H1 (cell line): ENCODE measurements around the gene SYTL1.

ENCODE experiments used
- CREB1 ChIP-seq: IDR thresholded peaks from 2 replicates; pipeline ENCODE4 v1.6.1; 2012; ENCODE audit warnings: inconsistent platforms
- EP300 ChIP-seq, 2 experiments: IDR thresholded peaks; 1 replicate in 1 of 2; 2 replicates in 1 of 2; pipeline ENCODE4 v1.6.1; 2011 to 2012; ENCODE audit warnings: low read depth in 2 of 2, low read length in 2 of 2, mild to moderate bottlenecking in 2 of 2, borderline replicate concordance in 1 of 2, inconsistent platforms in 1 of 2, moderate library complexity in 1 of 2
- HDAC2 ChIP-seq, 2 experiments: fragments of 300-600 bp in 1 of 2; sonication (generic) in 1 of 2; IDR thresholded peaks; 2 replicates each; pipeline ENCODE4 v1.6.1; 2011 to 2012; ENCODE audit warnings: low read depth in 2 of 2, low read length in 2 of 2, mild to moderate bottlenecking in 2 of 2, moderate library complexity in 2 of 2, borderline replicate concordance in 1 of 2, inconsistent platforms in 1 of 2
- NANOG ChIP-seq: IDR thresholded peaks from 2 replicates; pipeline ENCODE4 v1.6.1; 2011; ENCODE audit warnings: low read length, low read depth, mild to moderate bottlenecking, inconsistent platforms; ENCODE audit not compliant: insufficient read depth, poor library complexity, severe bottlenecking
- POLR2A ChIP-seq, 2 experiments: IDR thresholded peaks; 1 replicate in 1 of 2; 2 replicates in 1 of 2; pipeline ENCODE4 v1.6.1; 2011; ENCODE audit warnings: low read depth in 2 of 2, low read length in 2 of 2, mild to moderate bottlenecking in 2 of 2; ENCODE audit errors: control extremely low read depth in 1 of 2
- RAD21 ChIP-seq, 2 experiments: IDR thresholded peaks in 1 of 2; conservative IDR thresholded peaks in 1 of 2; 2 replicates each; pipeline ENCODE4 v1.6.1; 2011; ENCODE audit warnings: low read depth in 2 of 2, low read length in 2 of 2, improper control_type of control experiment in 1 of 2, inconsistent platforms in 1 of 2, mild to moderate bottlenecking in 1 of 2, moderate library complexity in 1 of 2
- SIX5 ChIP-seq: IDR thresholded peaks from 2 replicates; pipeline ENCODE4 v1.6.1; 2011; ENCODE audit warnings: mild to moderate bottlenecking, low read depth, low read length
- SP1 ChIP-seq: IDR thresholded peaks from 2 replicates; pipeline ENCODE4 v1.6.1; 2011; ENCODE audit warnings: low read depth, low read length
- TAF1 ChIP-seq: IDR thresholded peaks from 2 replicates; pipeline ENCODE4 v1.6.1; 2011; ENCODE audit warnings: mild to moderate bottlenecking, low read depth, low read length
- TCF12 ChIP-seq: IDR thresholded peaks from 2 replicates; pipeline ENCODE4 v1.6.1; 2011; ENCODE audit warnings: low read depth, mild to moderate bottlenecking, low read length
- ZNF274 ChIP-seq: IDR thresholded peaks from 2 replicates; pipeline ENCODE4 v1.7.0; 2012; ENCODE audit warnings: low read length, borderline replicate concordance; ENCODE audit errors: extremely low read depth
- TF ChIP-seq, protein P1 (sequence below): IDR thresholded peaks from 2 replicates; pipeline ENCODE4 v1.6.1; 2011; ENCODE audit warnings: low read depth, mild to moderate bottlenecking, low read length; ENCODE audit not compliant: insufficient read depth
- TF ChIP-seq, protein P2 (sequence below), 3 experiments: IDR thresholded peaks; 1 replicate in 2 of 3; 2 replicates in 1 of 3; pipeline versions ENCODE4 v1.5.1 to v1.6.1; 2011; ENCODE audit warnings: low read length in 3 of 3, mild to moderate bottlenecking in 3 of 3, inconsistent platforms in 2 of 3, low read depth in 1 of 3, moderate library complexity in 1 of 3; ENCODE audit not compliant: insufficient read depth in 1 of 3; ENCODE audit errors: control extremely low read depth in 1 of 3

DNA sequence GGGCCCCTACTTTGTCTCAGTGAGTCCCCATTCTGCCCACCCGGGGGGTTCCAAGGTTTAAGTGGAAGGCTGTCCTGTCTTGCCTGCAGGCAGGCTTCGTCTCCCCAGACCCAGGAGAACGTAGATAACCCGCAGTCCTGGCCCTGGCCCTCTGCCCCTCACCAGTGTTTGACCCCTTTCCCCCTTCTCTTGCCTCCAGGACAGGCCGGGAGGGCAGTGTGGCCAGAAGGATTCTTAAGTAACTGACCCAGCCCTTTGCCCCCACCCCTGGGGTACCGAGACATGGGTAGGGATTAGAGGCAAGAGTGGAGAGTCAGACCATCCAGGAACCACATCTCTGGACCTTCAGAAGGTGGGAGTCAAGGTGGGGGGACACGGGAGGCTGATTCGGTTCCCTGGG, 11.0 kb upstream of the SYTL1 start:
- TF ChIP-seq, protein P1, sequence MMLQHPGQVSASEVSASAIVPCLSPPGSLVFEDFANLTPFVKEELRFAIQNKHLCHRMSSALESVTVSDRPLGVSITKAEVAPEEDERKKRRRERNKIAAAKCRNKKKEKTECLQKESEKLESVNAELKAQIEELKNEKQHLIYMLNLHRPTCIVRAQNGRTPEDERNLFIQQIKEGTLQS: no peak
- no peak for TF ChIP-seq RAD21 (IDR thresholded peaks at IDR 0.05 in 1 of 2, conservative IDR thresholded peaks at IDR 0.05 in 1 of 2; ENCODE audit: low read depth in 2 of 2, low read length in 2 of 2)
- TF ChIP-seq HDAC2 (IDR thresholded peaks at IDR 0.05; ENCODE audit: borderline replicate concordance in 1 of 2, low read depth in 2 of 2, low read length in 2 of 2): no peak
- TF ChIP-seq, protein P2, sequence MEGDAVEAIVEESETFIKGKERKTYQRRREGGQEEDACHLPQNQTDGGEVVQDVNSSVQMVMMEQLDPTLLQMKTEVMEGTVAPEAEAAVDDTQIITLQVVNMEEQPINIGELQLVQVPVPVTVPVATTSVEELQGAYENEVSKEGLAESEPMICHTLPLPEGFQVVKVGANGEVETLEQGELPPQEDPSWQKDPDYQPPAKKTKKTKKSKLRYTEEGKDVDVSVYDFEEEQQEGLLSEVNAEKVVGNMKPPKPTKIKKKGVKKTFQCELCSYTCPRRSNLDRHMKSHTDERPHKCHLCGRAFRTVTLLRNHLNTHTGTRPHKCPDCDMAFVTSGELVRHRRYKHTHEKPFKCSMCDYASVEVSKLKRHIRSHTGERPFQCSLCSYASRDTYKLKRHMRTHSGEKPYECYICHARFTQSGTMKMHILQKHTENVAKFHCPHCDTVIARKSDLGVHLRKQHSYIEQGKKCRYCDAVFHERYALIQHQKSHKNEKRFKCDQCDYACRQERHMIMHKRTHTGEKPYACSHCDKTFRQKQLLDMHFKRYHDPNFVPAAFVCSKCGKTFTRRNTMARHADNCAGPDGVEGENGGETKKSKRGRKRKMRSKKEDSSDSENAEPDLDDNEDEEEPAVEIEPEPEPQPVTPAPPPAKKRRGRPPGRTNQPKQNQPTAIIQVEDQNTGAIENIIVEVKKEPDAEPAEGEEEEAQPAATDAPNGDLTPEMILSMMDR (IDR thresholded peaks at IDR 0.05; ENCODE audit: control extremely low read depth in 1 of 3, insufficient read depth in 1 of 3, low read depth in 1 of 3, low read length in 3 of 3): no peak
- no peak for TF ChIP-seq EP300 (IDR thresholded peaks at IDR 0.05; ENCODE audit: borderline replicate concordance in 1 of 2, low read depth in 2 of 2, low read length in 2 of 2)
- no peak for TF ChIP-seq NANOG
- no peak for TF ChIP-seq POLR2A (IDR thresholded peaks at IDR 0.05; ENCODE audit: control extremely low read depth in 1 of 2, low read depth in 2 of 2, low read length in 2 of 2)
- no peak for TF ChIP-seq SIX5
- TF ChIP-seq SP1: no peak
- TF ChIP-seq TAF1: no peak
- TF ChIP-seq ZNF274: no peak
- TF ChIP-seq TCF12: no peak
- no peak for TF ChIP-seq CREB1
